NCI-H1417 (cell line): ENCODE results near the gene SMIM36.
"Not testable (repeated sequence)": the region's sequence is repeated elsewhere in the genome, so short reads cannot be mapped to it uniquely, and the experiment has no call there.

ENCODE experiments used
- DNase-seq, 3 experiments: peaks; one replicate each; lab custom pipeline; 2025; lab: John Stamatoyannopoulos, UW

The SMIM36 gene

GRCh38 chr17:55510986-55511721 lies at the start of gene SMIM36:
SMIM36 (minus strand) TSS chr17:55511452.
- DNase-seq, result no peak

- no peak for DNase-seq
Observed at GRCh38 chr17:55555772-55556171, 44.5 kb upstream of the SMIM36 start.

GRCh38 chr17:55549140-55549539 lies 37.9 kb upstream of the SMIM36 start:
- peak in 1 of 3 experiments; percentile 23 for DNase-seq

DNA sequence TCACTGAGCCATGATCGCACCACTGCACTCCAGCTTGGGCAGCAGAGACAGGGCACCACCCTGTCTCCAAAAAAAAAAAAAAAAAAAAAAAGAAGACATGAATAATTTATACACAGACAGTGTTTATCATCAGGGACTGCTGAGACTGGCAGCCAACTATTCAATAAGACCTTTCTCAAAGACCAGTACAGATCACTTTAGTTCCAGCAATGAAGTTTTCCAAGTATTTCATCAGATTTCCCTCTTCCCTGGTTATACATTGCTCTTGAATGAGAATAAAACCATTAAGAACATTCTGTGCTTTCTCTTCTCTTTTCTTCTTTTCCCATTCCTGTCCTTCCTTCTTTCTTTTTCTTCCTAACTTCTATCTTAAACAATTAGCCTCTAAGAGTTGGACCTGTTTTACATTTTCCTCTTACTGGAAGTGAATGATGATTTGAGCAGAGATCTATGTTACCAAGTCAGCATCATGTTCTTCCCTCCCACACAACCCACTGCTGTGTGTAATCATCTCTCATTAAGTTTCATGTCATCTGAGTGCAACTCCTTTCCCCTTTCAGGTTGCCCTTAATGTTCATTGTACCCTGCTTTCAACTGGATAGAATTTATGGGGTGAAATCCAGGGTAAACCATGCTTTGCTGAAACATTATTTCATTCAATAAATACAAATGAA lies 35.9 kb upstream of the SMIM36 start:
- no peak for DNase-seq

- DNase-seq, result no peak
Observed at GRCh38 chr17:55546481-55546880, 35.2 kb upstream of the SMIM36 start.

- no peak for DNase-seq
Observed at GRCh38 chr17:55545806-55546205, 34.6 kb upstream of the SMIM36 start.

DNA sequence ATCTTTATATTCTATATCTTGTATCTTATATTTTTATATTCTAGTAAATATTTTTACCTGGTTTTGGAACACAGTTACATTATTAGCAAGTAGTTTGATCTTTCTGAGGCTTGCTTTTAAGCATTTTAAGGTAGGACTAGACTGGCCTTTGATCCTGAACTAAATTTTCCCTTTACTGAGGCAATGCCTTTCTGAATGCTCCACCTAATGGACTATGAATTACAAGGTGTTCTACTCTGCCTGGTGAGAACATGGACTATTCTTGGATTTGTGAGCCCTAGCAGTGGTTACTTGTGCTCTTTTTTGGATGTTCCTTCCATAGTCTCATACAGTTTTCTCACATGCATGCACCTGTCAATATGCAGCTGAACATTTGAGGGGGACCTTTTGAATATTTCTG lies 32.5 kb upstream of the SMIM36 start:
- no peak for DNase-seq

DNA sequence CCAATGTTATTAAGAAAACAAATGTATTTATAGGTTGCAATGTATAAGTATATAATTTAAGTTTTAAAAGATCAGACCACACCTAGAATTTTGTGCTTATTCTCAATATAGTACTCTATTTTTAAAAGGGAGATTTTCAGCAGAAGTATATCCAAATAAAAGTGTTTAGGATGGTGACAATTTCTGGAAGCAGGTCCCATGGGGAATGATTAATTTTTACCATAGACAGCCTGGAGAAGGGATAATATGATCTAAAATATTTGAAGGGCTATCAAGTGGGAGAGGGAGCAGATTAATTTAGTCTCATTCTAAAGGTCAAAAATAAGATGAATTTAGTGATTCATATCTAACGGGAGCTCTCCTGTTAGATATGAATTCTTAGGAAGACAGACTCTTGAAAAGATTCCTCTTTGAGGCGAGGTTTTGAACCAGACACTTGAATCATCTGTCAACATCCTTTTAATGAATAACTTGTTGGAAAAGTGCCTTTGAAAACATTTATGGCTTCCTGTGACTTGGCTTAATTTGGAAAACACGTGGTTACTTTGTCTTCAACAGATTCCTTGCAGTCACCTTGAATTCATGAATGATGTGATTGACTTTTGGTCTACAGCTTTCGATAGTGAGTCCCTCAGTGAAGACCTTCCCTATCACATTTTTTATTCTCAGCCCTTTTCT lies 29.3 kb upstream of the SMIM36 start:
- no peak for DNase-seq

DNA sequence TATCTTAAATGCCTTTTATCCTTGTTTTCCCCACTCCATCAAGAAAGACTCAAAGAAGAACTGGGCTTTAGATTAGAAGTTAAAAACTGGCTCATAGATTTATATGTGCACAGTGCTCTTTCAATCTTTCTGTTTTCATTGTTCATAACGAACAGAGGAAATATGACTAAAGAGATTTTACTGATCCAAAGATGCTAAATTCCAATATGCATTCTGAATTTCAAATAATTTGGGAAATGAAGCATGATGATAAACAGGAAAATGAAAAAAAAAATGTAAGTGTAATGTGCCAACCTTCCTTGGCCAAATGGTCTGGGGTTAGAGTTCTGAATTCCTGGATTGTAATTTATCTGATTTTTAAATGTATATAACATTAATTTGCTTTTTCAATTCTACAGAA lies 25.0 kb upstream of the SMIM36 start:
- no peak for DNase-seq

- no peak for DNase-seq
Observed at GRCh38 chr17:55533608-55534007, 22.4 kb upstream of the SMIM36 start.

DNA sequence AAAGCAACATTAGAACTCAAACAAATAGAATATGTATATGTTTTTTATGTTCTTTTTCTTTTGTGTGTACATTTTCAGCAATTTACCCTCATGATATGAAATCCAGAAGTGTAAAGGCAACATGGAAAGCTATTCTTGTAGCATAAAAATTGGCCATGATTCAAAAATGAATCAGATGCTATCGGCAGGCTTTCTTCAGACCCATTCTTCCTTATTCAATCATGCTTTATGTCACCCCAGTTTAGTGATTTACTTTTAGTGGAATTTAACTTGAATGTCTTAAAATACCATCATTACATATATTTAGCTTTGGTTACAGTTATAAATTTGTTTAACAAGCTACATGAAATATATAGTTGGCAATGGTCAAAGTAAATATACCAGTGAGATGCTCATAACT lies 21.4 kb upstream of the SMIM36 start:
- DNase-seq, result no peak

GRCh38 chr17:55531053-55531728 lies 19.9 kb upstream of the SMIM36 start:
- DNase-seq, result no peak

- no peak for DNase-seq
Observed at GRCh38 chr17:55530064-55530463, 18.8 kb upstream of the SMIM36 start.

DNA sequence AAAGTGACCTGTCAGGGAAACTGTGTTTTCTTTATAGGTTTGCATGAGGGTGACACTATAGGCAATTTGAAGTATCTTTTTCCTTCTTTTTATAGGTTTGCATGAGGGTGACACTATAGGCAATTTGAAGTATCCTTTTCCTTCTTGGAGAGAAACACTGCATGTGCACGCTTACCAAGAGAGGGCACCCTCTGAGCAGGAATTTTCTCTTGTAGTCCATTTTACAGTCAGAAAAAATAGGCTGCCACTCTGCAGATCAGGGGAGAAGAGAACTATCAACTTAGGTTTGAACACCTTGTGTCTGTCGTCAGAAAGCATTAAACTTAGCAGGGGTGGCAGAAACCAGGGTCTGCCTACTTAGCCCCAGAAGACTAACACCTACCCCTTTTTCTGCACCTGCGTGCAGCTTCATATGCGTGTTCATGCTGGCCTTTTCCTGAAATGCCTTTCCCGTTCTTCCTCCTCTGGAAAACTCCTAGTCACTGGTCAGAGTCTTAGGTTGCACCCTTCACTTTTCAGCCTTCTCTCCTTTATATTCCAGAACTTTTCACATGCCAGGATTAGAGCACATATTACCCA lies 16.4 kb upstream of the SMIM36 start:
- DNase-seq, result peak in 2 of 3 experiments; percentile 21 to 27

DNA sequence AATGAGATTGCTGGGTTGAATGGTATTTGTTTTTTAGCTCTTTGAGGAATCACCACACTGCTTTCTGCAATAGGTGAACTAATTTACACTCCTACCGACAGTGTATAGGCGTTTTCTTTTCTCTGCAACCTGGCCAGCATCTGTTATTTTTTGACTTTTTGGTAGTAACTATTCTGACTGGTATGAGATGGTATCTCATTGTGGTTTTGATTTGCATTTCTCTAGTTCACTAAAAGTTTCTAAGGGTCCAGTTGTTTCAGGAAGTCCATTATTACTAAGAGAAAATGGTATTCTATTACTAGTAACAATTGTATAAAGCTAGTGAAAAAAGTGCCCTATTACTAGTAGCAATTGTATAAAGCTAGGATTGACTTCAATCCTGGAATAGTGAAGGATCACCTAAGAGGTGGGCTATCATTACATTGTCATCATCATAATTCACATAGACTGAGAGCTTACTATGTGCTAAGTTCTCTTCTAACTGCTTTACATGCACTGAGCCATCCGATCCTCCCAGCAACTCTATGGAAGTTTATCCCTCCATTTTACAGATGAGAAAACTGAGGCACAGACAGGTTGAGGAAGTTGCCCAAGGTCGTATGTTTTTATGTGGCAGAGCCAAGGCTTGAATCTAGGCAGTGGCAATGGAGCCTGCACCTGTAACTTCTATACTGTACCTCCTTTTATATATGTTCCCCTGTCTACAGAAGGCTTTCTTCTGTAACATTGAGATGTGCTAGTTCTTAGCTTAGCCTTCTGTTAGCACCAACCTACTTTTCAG lies 13.4 kb upstream of the SMIM36 start:
- no peak for DNase-seq

DNA sequence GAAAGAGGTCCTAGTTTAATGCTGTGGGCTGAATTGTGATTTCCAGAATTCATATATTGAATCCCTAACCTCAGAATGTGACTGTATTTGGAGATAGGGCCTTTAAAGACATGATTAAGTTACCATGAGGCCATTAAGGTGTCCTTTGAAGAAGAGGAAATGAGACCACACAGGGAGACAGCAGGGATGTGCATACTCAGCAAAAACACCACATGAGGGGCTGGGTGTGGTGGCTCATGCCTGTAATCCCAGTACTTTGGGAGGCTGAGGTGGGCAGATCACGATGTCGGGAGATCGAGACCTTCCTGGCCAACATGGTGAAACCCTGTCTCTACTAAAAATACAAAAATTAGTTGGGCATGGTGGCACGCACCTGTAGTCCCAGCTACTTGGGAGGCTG lies 11.8 kb upstream of the SMIM36 start:
- DNase-seq, result not testable (repeated sequence)

- DNase-seq, result no peak
Observed at GRCh38 chr17:55521186-55521585, 9.9 kb upstream of the SMIM36 start.

- DNase-seq, result no peak
Observed at GRCh38 chr17:55520402-55520801, 9.2 kb upstream of the SMIM36 start.

GRCh38 chr17:55518510-55518909 lies 7.3 kb upstream of the SMIM36 start:
- DNase-seq, result no peak

- DNase-seq, result peak; percentile 58 to 84 (median 79)
Observed at GRCh38 chr17:55513885-55514590, 2.8 kb upstream of the SMIM36 start.

DNA sequence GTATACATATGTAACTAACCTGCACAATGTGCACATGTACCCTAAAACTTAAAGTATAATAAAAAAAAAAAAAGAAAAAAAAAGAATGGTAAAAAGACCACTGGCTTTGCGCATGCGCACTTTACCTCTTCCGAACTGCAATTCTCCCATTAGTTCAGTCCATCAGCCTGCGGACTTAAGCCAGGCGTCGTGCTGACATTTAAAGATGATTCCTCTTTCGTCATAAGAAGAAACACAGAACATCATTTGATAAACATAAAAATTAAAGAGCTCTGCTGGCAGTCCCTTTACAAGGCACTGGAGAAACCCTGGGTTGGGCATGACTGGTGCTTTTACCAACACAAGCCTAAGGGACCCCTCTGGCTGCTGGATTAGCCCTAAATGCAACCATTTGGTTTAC lies 3.6 kb downstream of the SMIM36 start:
- not testable (repeated sequence) for DNase-seq
